HG03280 (cell line): ENCODE measurements around the gene UCP3.

ENCODE experiments used
- ATAC-seq: cut with Tn5 transposase; IDR thresholded peaks from one replicate; pipeline ENCODE4 v1.9.1; 2021; ENCODE audit warnings: mild to moderate bottlenecking, moderate library complexity; ENCODE audit not compliant: unreplicated experiment

Gene UCP3

GRCh38 chr11:73958521-73959141, 50.3 kb downstream of the UCP3 start:
- no peak for ATAC-seq

DNA sequence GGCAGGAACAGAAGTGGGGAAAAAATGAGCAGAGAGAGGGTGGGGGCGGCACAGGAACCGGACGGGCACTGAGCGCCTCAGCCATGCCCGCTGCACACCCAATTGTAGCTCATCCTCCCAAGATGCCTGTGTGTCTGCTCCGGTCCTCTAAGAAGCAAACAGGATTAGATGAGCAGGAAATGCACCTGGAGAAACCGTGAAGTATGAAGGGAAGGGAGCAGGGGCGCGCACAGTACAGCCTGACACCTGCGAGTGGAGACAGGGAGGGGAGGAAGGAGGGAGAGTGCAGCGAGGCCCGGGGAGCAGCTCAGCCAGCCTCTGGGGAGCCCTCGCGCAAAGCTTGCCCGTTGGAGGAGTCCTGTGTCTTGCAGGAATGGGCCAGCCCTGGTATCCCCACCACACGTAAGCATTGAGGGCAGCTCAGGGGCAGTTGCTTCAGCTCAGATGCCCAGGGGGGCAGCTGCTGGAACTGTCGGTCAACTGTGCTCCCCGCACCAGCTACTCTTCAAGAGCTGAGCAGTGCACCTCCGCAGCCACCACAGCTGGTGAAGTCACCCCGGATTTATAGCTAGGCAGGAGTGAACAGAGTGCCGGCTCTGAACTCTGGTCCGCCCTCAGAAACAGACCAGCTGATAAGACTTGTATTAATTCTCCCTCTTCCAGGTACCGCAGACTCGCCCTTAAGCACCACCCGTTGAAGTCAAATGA, 51.1 kb downstream of the UCP3 start:
- no peak for ATAC-seq

GRCh38 chr11:73956876-73957653, 51.8 kb downstream of the UCP3 start:
- ATAC-seq = no peak

- no peak for ATAC-seq
Measured at GRCh38 chr11:73951797-73952196, 57.1 kb downstream of the UCP3 start.

GRCh38 chr11:73950869-73951710, 57.8 kb downstream of the UCP3 start, which contains the start of gene DNAJB13:
DNAJB13 (plus strand) TSS chr11:73951026; CDS start chr11:73951070, 44 bp downstream.
- ATAC-seq = peak; percentile 95
